OCI-LY1 (cell line): ENCODE measurements around the gene NCAM1.

Experiments
- CTCF ChIP-seq: fragments of 200-600 bp; sonication (generic), shearing (Covaris generic); IDR thresholded peaks from 2 replicates; pipeline ENCODE4 v1.5.1; 2017; ENCODE audit warnings: mild to moderate bottlenecking, antibody characterized with exemption, low read length, moderate library complexity, mixed read lengths
- EZH2 ChIP-seq: fragments of 200-600 bp; sonication (generic), shearing (Covaris generic); IDR thresholded peaks from 2 replicates; pipeline ENCODE4 v1.8.0; 2017; ENCODE audit warnings: borderline replicate concordance, mixed run types, mild to moderate bottlenecking, antibody characterized with exemption, low read length, moderate library complexity, mixed read lengths

DNA sequence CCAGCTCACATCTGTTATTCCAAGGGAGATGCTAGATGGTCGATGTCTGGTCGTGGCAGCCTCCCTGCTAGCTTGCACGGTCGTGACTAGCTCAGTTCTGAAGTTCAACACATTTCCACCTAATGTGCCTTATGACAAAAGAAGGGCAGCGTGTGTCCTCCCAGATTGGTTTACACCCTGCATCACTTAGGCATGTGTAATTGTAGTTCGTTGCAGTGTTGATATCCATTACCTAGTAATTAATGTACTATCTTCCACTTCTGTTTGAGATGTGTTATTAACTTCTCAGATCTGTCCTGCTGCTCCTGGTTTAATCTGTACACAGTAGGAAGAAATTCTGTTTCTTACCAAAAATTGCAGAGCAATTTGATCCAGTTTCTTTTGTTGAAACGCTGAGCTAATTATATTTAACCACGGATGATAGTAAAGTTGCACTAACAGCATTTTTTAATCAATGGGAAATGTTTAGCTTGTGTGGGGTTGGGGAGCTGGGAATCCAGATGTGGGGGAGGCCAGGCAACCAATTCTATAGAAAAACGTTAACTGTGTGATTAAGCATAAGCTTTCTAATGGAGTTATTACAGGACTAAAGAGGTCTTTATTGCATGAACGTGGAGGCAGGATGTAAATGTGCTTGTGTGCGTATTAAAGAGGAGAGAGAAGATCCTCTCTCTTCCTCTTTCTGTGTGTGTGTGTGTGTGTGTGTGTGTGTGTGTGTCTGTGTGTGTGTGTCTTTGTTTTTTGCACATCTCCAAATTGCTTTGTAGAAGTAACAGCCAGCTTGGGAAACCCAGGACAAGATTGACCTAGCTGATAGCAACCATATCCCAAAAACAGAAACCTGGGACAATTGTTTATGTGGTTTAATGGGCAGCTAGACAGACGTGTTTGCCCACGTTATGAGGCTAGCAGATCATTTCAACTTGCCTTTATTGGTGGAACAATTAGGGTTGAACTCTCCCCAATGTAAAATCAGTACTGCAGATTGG, 207.4 kb downstream of the NCAM1 start:
- TF ChIP-seq CTCF (no peak), EZH2 (no peak)
